ENCODE data around the gene KATNAL1. TPM values are rescaled to one million over a fixed set of nuclear protein-coding genes. Genes with fewer than 3 reads are reported as not detected.
A peak's percentile ranks its signal among the peaks of the same experiment; 100 is the strongest.
"Not testable (repeated sequence)": the region's sequence is repeated elsewhere in the genome, so short reads cannot be mapped to it uniquely, and the experiment has no call there.

KATNAL1 gene
- total and polyA plus RNA-seq, 2 experiments from 2014 or later, result 6.0 to 21.2 TPM

DNA sequence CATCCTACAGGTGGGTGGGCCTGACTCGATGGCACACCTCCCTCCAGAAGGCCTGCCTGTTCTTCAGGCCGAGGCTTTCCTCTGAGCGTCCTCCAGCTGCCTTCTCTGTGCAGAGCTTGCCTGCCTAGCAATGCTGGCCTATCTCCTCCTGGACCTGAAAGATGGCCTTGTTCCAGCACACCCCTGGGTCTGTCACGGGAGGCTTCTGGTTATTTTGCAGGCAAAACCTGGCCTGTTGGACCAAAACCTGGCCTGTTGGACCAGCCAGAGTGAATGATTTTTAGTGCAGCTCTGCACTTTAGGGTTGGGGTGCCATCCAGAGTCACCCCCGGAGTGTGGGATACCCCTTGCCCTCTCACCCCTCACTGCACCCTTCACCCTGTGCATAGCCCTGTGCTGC lies 128.4 kb downstream of the KATNAL1 start:
- H3K27ac ChIP-seq, result no peak overlapping the region
- no peak for DNase-seq (ENCODE audit: low read depth in 1 of 2, low spot score in 1 of 2)
- TF ChIP-seq, protein P1, sequence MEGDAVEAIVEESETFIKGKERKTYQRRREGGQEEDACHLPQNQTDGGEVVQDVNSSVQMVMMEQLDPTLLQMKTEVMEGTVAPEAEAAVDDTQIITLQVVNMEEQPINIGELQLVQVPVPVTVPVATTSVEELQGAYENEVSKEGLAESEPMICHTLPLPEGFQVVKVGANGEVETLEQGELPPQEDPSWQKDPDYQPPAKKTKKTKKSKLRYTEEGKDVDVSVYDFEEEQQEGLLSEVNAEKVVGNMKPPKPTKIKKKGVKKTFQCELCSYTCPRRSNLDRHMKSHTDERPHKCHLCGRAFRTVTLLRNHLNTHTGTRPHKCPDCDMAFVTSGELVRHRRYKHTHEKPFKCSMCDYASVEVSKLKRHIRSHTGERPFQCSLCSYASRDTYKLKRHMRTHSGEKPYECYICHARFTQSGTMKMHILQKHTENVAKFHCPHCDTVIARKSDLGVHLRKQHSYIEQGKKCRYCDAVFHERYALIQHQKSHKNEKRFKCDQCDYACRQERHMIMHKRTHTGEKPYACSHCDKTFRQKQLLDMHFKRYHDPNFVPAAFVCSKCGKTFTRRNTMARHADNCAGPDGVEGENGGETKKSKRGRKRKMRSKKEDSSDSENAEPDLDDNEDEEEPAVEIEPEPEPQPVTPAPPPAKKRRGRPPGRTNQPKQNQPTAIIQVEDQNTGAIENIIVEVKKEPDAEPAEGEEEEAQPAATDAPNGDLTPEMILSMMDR (IDR thresholded peaks at IDR 0.05; ENCODE audit: low read depth, low read length), result no peak

DNA sequence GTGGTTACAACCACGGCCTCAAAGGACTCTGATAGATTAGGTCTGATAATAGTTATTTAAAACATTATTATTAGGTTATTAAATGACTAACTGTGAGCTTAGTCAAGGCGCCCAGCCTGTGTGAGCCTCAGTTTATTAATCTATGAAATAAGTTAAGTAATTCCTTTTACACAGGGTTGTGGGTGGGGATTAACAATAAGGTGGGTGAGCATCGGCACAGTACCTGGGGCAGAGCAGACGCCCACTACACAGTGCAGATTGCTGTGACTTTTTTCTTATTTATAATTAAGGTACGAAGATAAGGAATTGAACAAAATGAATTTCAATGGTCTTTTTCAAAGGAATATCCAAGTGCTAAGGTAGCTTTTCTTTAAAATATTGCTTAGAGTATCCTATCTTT lies 132.2 kb downstream of the KATNAL1 start:
- Histone ChIP-seq H3K9me3 (ENCODE audit: low read depth) (no peaks in the 10 kb centered on the region), H3K4me3 (no peak overlapping the region), H3K27me3 (no peaks in the 10 kb centered on the region), H3K27ac (no peak overlapping the region), H3K4me1 (ENCODE audit: low read depth) (peaks cover 2% of the 10 kb centered on the region), H3K36me3 (no peaks in the 10 kb centered on the region)
- TF ChIP-seq, protein P1 (IDR thresholded peaks at IDR 0.05; ENCODE audit: low read depth, low read length), result no peak
- DNase-seq (ENCODE audit: low read depth in 1 of 2, low spot score in 1 of 2), result no peak

More for the DNA sequence above, 128.4 kb downstream of the KATNAL1 start:
- H3K9me3 ChIP-seq (ENCODE audit: low read depth), result no peaks in the 10 kb centered on the region
- no peak overlapping the region for H3K4me3 ChIP-seq
- H3K27me3 ChIP-seq, result no peaks in the 10 kb centered on the region
- no peaks in the 10 kb centered on the region for H3K36me3 ChIP-seq
- H3K4me1 ChIP-seq (ENCODE audit: low read depth), result peaks cover 4% of the 10 kb centered on the region

DNA sequence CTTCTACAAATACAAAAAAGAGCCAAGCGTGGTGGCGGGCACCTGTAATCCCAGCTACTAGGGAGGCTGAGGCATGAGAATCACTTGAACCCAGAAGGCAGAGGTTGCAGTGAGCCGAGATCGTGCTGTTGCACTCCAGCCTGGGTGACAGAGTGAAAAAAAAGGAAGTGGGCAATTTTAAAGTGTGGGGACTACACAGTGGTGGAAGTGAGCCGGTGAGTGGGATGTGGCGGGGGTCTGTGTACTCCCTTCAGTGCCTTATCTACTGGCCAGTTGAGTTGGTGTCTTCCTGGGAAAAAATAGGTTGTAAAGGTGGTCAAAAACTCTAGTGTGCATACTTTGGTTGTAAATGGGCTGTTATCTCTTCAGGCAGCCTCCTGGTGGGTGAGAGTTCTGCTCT lies 133.1 kb downstream of the KATNAL1 start:
- H3K27me3 ChIP-seq, H3K4me3 ChIP-seq: not testable (repeated sequence)

DNA sequence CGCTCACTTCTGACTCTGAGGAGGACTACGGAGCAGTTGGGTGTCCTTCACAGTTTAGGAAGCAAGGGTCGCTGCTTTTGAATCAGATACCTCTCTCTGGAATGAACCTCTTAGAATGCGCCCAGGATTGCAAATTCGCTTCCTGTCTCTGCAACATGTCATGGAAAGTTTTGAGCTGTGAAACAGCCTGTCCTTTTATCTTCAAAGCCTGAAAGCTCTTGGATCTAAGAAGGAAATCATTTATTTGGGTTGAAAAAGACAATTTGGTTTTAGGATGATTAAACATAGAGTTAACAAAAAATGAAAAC lies 134.1 kb downstream of the KATNAL1 start:
- TF ChIP-seq, protein P1 (IDR thresholded peaks at IDR 0.05; ENCODE audit: low read depth, low read length), result no peak

More for the DNA sequence above, 133.1 kb downstream of the KATNAL1 start:
- H3K36me3 ChIP-seq; H3K9me3 ChIP-seq (ENCODE audit: low read depth); DNase-seq (ENCODE audit: low read depth in 1 of 2, low spot score in 1 of 2); H3K4me1 ChIP-seq (ENCODE audit: low read depth); H3K27ac ChIP-seq: not testable (repeated sequence)

DNA sequence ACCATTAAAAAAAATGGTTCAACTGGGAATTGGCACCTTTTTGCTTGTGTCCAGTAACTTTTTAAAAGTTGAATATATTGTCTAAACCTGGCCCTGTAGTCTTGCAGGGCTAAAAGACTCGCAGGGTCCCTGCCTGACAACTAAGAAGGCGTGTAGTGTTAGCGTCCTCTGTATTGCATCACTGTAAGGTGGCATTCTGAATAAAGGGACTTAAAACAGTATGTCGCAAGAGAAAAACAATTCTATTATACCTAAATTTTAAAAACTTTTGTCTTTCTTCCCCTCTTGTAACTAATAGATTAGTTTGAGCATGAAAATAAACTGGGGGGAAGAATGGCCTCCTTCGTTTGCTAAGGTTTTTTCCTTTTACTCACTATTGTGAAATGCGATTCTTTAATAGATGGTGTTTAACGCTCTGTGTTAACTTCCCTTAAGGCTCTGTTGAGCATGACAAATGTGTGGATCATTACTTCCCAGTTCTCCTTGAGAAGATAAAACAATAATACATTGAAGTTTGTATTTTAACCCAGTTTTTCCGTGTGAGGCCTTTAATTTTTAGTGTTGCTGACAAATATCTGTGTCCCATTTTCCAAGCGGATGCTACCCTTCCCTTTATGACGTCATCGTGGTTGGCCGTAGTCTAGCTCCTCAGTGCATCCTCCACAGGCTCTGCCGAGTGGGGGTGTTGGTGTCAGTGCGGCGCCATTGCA lies 134.6 kb downstream of the KATNAL1 start:
- Histone ChIP-seq H3K9me3 (ENCODE audit: low read depth) (no peaks in the 10 kb centered on the region), H3K4me1 (ENCODE audit: low read depth) (no peaks in the 10 kb centered on the region), H3K27me3 (no peaks in the 10 kb centered on the region), H3K27ac (no peak overlapping the region), H3K4me3 (no peak overlapping the region), H3K36me3 (no peaks in the 10 kb centered on the region)
- TF ChIP-seq, protein P1 (IDR thresholded peaks at IDR 0.05; ENCODE audit: low read depth, low read length), result no peak
- no peak for DNase-seq (ENCODE audit: low read depth in 1 of 2, low spot score in 1 of 2)

More for the DNA sequence above, 134.1 kb downstream of the KATNAL1 start:
- DNase-seq (ENCODE audit: low read depth in 1 of 2, low spot score in 1 of 2), result peak in 1 of 2 donors; percentile 52
- no peaks in the 10 kb centered on the region for H3K9me3 ChIP-seq (ENCODE audit: low read depth)
- no peaks in the 10 kb centered on the region for H3K4me1 ChIP-seq (ENCODE audit: low read depth)
- no peak overlapping the region for H3K4me3 ChIP-seq
- no peak overlapping the region for H3K27ac ChIP-seq
- H3K27me3 ChIP-seq, result no peaks in the 10 kb centered on the region
- H3K36me3 ChIP-seq, result no peaks in the 10 kb centered on the region

DNA sequence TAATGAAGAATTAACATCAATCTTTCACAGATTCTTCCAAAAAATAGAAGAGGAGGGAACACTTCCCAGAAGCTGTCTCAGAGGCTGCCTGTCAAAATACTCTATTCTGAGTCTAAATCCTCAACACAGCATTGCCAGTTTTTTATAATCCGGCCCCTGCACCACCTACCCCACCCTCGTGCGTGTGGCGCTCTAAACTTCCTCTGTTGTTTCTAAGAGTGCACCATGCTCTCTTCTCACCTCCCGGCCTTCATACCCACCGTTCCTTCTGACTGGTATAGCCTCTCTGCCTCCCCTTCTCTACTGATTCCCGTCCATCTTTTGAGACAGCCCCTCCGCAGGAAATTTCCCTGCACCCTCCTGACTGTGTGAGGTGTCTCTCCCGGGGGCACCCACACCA lies 136.8 kb downstream of the KATNAL1 start:
- Histone ChIP-seq H3K27ac (no peak overlapping the region), H3K36me3 (no peaks in the 10 kb centered on the region), H3K9me3 (ENCODE audit: low read depth) (no peaks in the 10 kb centered on the region), H3K4me1 (ENCODE audit: low read depth) (no peaks in the 10 kb centered on the region), H3K27me3 (no peaks in the 10 kb centered on the region), H3K4me3 (no peak overlapping the region)
- no peak for DNase-seq (ENCODE audit: low read depth in 1 of 2, low spot score in 1 of 2)
- TF ChIP-seq, protein P1 (IDR thresholded peaks at IDR 0.05; ENCODE audit: low read depth, low read length), result no peak

Data from cardiac muscle cell (in vitro differentiated cells and primary cell).